NCI-H460 (cell line): ENCODE measurements around the gene COL25A1. TPM values are rescaled to one million over a fixed set of nuclear protein-coding genes. Genes with fewer than 3 reads are reported as not detected.

Source experiments
- DNase-seq: peaks from one replicate; pipeline ENCODE4 v3.0.0-alpha.2; 2016; ENCODE audit warnings: low read depth; ENCODE audit errors: extremely low read depth
- total RNA-seq: library from RNA; depleted of rRNA; stranded (reverse); fragments of >200 nt; shearing (Covaris generic); gene quantifications from 2 replicates; pipeline ENCODE4 v1.2.3, GENCODE V29; 2014

COL25A1 gene
- total RNA-seq, 1 experiment from 2014 or later: 0.02 TPM

GRCh38 chr4:108930186-108930585 lies 372.3 kb downstream of the COL25A1 start:
- no peak for DNase-seq

GRCh38 chr4:108926781-108927180 lies 375.7 kb downstream of the COL25A1 start:
- no peak for DNase-seq

DNA sequence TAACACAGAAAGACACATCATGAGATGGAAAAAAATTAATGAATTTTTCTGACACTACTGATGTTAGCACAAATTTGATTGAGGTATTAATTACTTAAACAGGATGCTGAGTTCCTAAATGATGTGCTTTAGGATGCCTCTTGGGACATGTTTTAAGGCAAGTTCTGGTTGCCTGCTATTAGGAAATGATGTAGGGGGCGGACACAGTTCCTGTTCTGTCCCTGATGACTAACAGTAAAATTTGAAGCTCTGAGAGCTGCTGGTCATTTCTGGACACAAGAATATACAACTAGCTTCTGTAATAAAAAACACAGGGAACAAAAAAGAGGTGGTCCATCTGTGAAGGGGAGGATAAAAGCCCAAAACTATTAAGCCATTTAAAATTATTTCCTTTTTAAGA lies 376.4 kb downstream of the COL25A1 start:
- DNase-seq: no peak

- no peak for DNase-seq
These were observed 380.3 kb downstream of the COL25A1 start for GRCh38 chr4:108922191-108922590.

- no peak for DNase-seq
These were observed 381.9 kb downstream of the COL25A1 start for GRCh38 chr4:108920395-108921087.

- DNase-seq: no peak
These were observed 383.1 kb downstream of the COL25A1 start for GRCh38 chr4:108919226-108919893.

GRCh38 chr4:108917255-108917654 lies 385.2 kb downstream of the COL25A1 start:
- DNase-seq: no peak

- no peak for DNase-seq
These were observed 385.8 kb downstream of the COL25A1 start for GRCh38 chr4:108916638-108917037.

DNA sequence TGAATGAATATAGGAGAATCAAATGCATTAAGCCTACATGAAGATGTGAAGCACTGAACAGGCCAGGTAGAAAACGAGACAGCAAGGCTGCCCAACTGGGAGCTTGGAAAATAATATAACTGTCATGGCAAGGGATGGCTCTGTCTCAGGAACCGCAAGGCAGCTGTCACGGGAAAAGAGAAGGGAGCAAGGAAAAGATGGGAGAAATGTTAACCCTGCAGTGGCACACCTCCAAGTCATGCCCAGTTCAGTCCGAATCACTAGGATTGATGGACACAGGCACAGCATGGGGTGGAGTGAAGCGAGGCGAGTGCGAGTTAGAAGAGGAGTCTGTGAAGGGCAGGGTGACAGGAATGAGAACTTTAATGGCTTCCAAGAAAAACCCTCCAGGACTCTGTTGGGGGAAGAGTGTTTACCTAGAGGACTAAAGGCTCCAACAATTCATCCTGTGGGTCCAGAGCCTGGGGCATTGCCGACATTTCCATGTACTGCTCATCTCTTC lies 395.5 kb downstream of the COL25A1 start:
- no peak for DNase-seq

GRCh38 chr4:108906006-108906405 lies 396.5 kb downstream of the COL25A1 start:
- no peak for DNase-seq

DNA sequence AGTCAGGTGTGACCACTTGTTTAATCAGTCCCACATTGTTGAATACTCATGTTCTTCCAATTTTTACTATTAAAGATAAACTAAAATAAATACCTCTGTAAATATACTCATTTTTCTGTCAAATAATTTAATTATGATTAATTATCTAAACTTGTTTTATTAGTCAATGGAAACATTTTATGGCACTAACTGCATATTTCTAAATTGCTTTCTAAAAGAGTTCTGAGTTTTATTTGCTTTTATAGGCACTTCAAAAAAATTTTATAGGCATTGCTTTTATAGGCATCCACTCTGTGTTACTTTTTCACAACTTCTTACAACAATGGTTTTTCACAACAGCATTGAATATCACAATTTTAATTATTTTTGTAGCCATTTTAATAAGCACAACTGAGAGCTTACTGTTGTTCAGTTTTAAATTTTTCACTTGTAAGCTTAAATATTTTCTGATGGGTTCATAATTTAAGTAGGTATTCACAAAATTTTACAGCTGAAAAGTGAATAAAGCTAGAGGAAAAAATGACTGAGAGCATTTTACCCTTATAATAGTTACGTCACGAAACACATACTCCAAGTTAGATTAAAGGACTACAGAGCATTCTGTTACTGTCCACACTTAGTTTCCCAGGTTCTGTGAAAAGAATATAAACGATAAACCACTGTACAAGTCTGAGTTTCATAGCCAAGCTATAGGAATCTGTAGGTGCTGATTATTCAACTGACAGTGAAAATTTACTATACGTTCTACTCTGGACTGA lies 398.8 kb downstream of the COL25A1 start:
- DNase-seq: no peak

GRCh38 chr4:108902769-108903168 lies 399.7 kb downstream of the COL25A1 start:
- no peak for DNase-seq

GRCh38 chr4:108901291-108901690 lies 401.2 kb downstream of the COL25A1 start:
- DNase-seq: no peak

DNA sequence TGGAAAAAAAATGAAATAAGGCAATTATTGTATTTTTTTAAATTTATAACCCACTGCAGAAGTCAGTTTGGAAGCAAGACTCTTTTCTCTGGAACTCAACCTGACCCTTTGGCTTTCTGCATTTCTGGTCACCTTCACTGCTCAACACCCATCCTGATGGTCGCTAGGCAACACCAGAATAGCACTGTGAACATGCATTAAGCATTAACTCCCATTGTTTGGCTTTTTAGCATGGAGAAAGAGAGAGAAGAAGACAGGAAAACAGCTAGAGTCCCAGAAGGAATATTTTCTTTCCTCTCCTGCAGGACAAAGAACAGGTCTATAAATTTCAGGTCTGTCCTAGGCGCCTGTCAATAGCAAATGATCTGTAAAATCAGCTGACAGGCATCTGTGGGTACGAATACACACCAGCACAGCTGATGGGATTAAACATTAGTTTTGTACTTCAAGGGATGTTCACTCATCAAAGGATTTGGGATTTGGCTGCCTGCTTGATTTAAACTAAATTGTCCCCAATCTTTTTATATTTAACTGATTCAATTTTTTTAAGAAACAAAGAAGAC lies 402.4 kb downstream of the COL25A1 start:
- DNase-seq: no peak

DNA sequence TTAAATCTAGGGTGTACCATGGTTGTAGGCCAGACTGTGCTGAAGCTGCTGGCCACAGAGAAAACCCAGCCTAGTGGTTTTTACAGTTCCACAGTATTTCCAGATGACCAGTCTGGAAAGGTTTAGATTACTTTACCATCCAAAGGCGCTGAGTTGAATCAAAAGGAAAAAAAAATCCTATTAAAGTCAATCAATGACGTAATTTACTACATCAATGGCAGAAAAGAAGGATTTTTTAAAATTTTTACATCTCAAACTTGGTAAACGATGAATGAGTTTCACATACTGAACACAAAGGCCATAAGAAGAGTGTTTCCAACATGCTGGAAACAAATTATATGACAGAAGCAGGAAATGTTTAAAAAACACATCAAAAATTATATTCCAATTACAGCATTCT lies 409.0 kb downstream of the COL25A1 start:
- no peak for DNase-seq

DNA sequence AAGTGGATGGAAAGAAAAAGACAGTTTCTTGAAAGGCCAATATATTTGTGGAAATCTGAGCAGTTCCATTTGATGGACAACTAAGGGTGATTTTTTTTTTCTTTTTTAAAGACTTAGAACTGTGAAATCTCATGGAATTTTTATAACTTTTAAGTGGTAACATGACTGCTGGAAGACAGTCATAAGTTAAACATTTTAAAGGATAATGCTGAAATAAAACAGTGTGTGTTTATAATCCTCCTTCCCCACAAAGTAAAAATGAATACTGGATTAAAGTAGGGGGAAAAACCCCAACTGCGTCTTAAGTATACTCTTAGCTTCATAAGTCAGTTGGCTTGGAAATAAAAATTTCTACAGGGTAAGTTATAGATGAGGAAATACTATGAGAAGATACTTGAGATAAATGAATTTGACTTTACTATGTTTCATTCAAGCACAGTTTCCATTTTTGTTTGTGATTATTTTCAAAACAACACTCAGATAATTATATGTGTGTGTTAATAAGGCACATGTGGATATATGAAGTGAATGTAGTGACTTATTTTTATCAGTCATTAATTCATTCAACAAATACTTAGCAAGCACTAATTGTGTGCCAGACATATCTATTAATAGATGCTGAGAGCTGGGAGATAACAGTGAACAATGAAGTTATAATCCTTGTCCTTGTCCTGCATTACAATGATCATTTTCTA lies 410.4 kb downstream of the COL25A1 start:
- no peak for DNase-seq

DNA sequence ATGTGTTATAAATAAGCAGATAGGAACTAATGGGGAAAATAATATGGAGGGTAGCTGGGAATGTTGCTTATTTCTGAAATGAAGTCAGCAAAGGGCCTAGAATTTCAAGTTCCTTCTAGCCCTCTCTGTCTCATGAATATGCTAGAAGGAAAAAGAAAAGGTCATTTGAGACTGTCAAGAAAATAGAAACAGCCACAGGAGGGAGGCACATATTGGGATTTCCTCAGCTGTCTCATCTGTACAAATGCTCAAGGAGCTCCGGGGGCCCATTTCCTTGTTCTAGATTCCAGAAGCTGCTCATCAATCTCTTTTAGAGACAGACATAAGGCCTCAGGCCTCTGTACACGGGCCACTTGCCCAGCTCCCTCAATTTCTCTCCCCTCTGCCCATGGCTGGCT lies 412.0 kb downstream of the COL25A1 start:
- no peak for DNase-seq

- DNase-seq: no peak
These were observed 412.6 kb downstream of the COL25A1 start for GRCh38 chr4:108889696-108890483.

DNA sequence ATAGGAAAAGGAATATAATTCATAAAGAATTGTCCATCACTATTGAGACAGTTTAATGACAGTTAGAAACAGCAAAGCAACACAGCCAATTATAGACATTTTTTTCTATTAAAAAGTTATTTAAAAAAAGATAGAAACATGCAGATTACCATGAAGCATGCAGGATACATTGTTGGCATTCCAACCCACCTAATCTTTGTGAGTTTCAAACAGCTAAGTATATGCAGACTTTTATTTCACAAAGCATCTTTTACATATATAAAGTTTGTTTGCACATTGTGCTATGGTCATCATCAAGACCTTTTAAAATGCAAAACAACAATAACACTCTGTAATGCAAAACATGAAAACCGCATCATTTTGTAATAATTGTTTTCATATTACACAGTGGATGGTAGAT lies 413.7 kb downstream of the COL25A1 start:
- no peak for DNase-seq

GRCh38 chr4:108887034-108887433 lies 415.4 kb downstream of the COL25A1 start:
- DNase-seq: no peak
